H9 (cell line): ENCODE results near the gene CREB5. TPM values are rescaled to one million over a fixed set of nuclear protein-coding genes. Genes with fewer than 3 reads are reported as not detected.

Experiments
- DNase-seq: peaks from one replicate; pipeline ENCODE4 v3.0.0-alpha.2; 2017
- H2AFZ ChIP-seq: one replicate; pipeline ENCODE4 v1.6.1; 2013; ENCODE audit warnings: mild to moderate bottlenecking, low read length, control low read depth, moderate library complexity
- H2AK5ac ChIP-seq: 2 replicates; pipeline ENCODE4 v1.6.1; 2013; ENCODE audit warnings: low read length, control low read depth, mixed read lengths; ENCODE audit not compliant: insufficient read length
- H2BK120ac ChIP-seq: one replicate; pipeline ENCODE4 v1.6.1; 2013; ENCODE audit warnings: low read depth, mild to moderate bottlenecking, low read length, control low read depth, inconsistent platforms; ENCODE audit not compliant: poor library complexity, severe bottlenecking
- H2BK12ac ChIP-seq: 2 replicates; pipeline ENCODE4 v1.6.1; 2013; ENCODE audit warnings: low read length, control low read depth, mixed read lengths, low read depth; ENCODE audit not compliant: insufficient read length
- H2BK15ac ChIP-seq: 2 replicates; pipeline ENCODE4 v1.6.1; 2013; ENCODE audit warnings: low read depth, low read length, control low read depth
- H2BK20ac ChIP-seq: one replicate; pipeline ENCODE4 v1.6.1; 2013; ENCODE audit warnings: low read depth, mild to moderate bottlenecking, low read length, control low read depth, inconsistent platforms; ENCODE audit not compliant: poor library complexity, severe bottlenecking
- H2BK5ac ChIP-seq: 2 replicates; pipeline ENCODE4 v1.6.1; 2013; ENCODE audit warnings: low read length, control low read depth, mixed read lengths; ENCODE audit not compliant: insufficient read length
- H3K14ac ChIP-seq: 2 replicates; pipeline ENCODE4 v1.6.1; 2013; ENCODE audit warnings: low read length, control low read depth; ENCODE audit not compliant: insufficient read depth
- H3K18ac ChIP-seq: 2 replicates; pipeline ENCODE4 v1.6.1; 2013; ENCODE audit warnings: low read depth, mild to moderate bottlenecking, mixed read lengths, low read length, control low read depth; ENCODE audit not compliant: insufficient read length
- H3K23ac ChIP-seq: 2 replicates; pipeline ENCODE4 v1.6.1; 2013; ENCODE audit warnings: low read length, control low read depth, mixed read lengths, low read depth; ENCODE audit not compliant: insufficient read length
- H3K23me2 ChIP-seq: 2 replicates; pipeline ENCODE4 v1.6.1; 2013; ENCODE audit warnings: low read depth, mild to moderate bottlenecking, mixed read lengths, low read length, control low read depth; ENCODE audit not compliant: insufficient read length, poor library complexity, severe bottlenecking
- H3K27ac ChIP-seq: 2 replicates; pipeline ENCODE4 v1.5.1; 2013; ENCODE audit warnings: low read length, control low read depth, mixed read lengths, low read depth; ENCODE audit not compliant: insufficient read length
- H3K27me3 ChIP-seq: 2 replicates; pipeline ENCODE4 v1.6.1; 2013; ENCODE audit warnings: low read length, control low read depth, inconsistent platforms; ENCODE audit not compliant: insufficient read depth
- H3K4ac ChIP-seq: 2 replicates; pipeline ENCODE4 v1.6.1; 2013; ENCODE audit warnings: low read depth, mild to moderate bottlenecking, control low read depth, inconsistent platforms, low read length, moderate library complexity
- H3K4me1 ChIP-seq: 2 replicates; pipeline ENCODE4 v1.6.1; 2013; ENCODE audit warnings: low read length, control low read depth, inconsistent platforms; ENCODE audit not compliant: insufficient read depth
- H3K4me2 ChIP-seq: 2 replicates; pipeline ENCODE4 v1.6.1; 2013; ENCODE audit warnings: low read length, control low read depth, mixed read lengths; ENCODE audit not compliant: insufficient read length, insufficient read depth
- H3K56ac ChIP-seq: 2 replicates; pipeline ENCODE4 v1.6.1; 2013; ENCODE audit warnings: low read depth, mild to moderate bottlenecking, mixed read lengths, low read length, control low read depth; ENCODE audit not compliant: insufficient read length
- H3K79me1 ChIP-seq: 2 replicates; pipeline ENCODE4 v1.6.1; 2013; ENCODE audit warnings: low read depth, mild to moderate bottlenecking, moderate library complexity, low read length, control low read depth, inconsistent platforms; ENCODE audit not compliant: insufficient read depth, poor library complexity, severe bottlenecking
- H3K79me2 ChIP-seq: 2 replicates; pipeline ENCODE4 v1.6.1; 2013; ENCODE audit warnings: low read length, control low read depth, inconsistent platforms; ENCODE audit not compliant: insufficient read depth
- H3K9ac ChIP-seq: 2 replicates; pipeline ENCODE4 v1.6.1; 2013; ENCODE audit warnings: low read length, control low read depth, mixed read lengths; ENCODE audit not compliant: insufficient read length; ENCODE audit errors: extremely low read depth
- H3K9me3 ChIP-seq: one replicate; pipeline ENCODE4 v1.6.1; 2013; ENCODE audit warnings: low read depth, low read length, inconsistent platforms; ENCODE audit not compliant: control insufficient read depth
- H3T11ph ChIP-seq: one replicate; pipeline ENCODE4 v1.6.1; 2013; ENCODE audit warnings: mild to moderate bottlenecking, low read length, control low read depth, inconsistent platforms
- H4K20me1 ChIP-seq: one replicate; pipeline ENCODE4 v1.6.1; 2013; ENCODE audit not compliant: control insufficient read depth, insufficient read length, insufficient read depth
- H4K5ac ChIP-seq: 2 replicates; pipeline ENCODE4 v1.6.1; 2013; ENCODE audit warnings: low read depth, mild to moderate bottlenecking, mixed read lengths, low read length, control low read depth; ENCODE audit not compliant: insufficient read length
- H4K8ac ChIP-seq: replicated peaks from 2 replicates; pipeline ENCODE4 v1.6.1; 2013; ENCODE audit warnings: low read length, control low read depth, mixed read lengths, low read depth; ENCODE audit not compliant: insufficient read length
- H4K91ac ChIP-seq: 2 replicates; pipeline ENCODE4 v1.6.1; 2013; ENCODE audit warnings: low read depth, mild to moderate bottlenecking, moderate library complexity, mixed read lengths, low read length, control low read depth; ENCODE audit not compliant: insufficient read length
- H3K27ac Mint-ChIP-seq, 3 experiments: 2 replicates in 2 of 3; 3 replicates in 1 of 3; pipeline ENCODE4 v1.8.0; 2020 to 2021; ENCODE audit warnings: mixed read lengths in 3 of 3, mild to moderate bottlenecking in 1 of 3, moderate library complexity in 1 of 3
- H3K27me3 Mint-ChIP-seq: 2 replicates; pipeline ENCODE4 v1.8.0; 2021; ENCODE audit warnings: low read depth, mild to moderate bottlenecking, moderate library complexity, mixed read lengths
- H3K36me3 Mint-ChIP-seq, 3 experiments: 2 replicates in 2 of 3; 3 replicates in 1 of 3; pipeline ENCODE4 v1.8.0; 2020 to 2021; ENCODE audit warnings: low read depth in 3 of 3, mixed read lengths in 3 of 3; ENCODE audit not compliant: insufficient read depth in 1 of 3
- H3K4me1 Mint-ChIP-seq, 2 experiments: 2 replicates each; pipeline ENCODE4 v1.8.0; 2020; ENCODE audit warnings: mixed read lengths in 2 of 2
- H3K4me3 Mint-ChIP-seq, 2 experiments: 2 replicates in 1 of 2; 3 replicates in 1 of 2; pipeline ENCODE4 v1.8.0; 2020 to 2021; ENCODE audit warnings: mild to moderate bottlenecking in 2 of 2, mixed read lengths in 2 of 2, moderate library complexity in 1 of 2
- H3K9me3 Mint-ChIP-seq, 2 experiments: 2 replicates in 1 of 2; 3 replicates in 1 of 2; pipeline ENCODE4 v1.8.0; 2020; ENCODE audit warnings: mild to moderate bottlenecking in 2 of 2, mixed read lengths in 2 of 2, moderate library complexity in 1 of 2
- CTCF ChIP-seq: fragments of 200-600 bp; sonication (generic); conservative IDR thresholded peaks from 3 replicates; pipeline ENCODE4 v1.8.0; 2021; ENCODE audit warnings: antibody characterized with exemption, mild to moderate bottlenecking
- WGBS: extraction: QIAGEN DNeasy Blood & Tissue Kit; methylation state at CpG from one replicate; pipeline ENCODE4 v1.1.7; 2013; ENCODE audit warnings: missing lambda C conversion rate, low lambda C conversion rate, mixed read lengths; ENCODE audit not compliant: insufficient read length; ENCODE audit errors: extremely low coverage; 5-methylcytosine and 5-hydroxymethylcytosine counted together
- total RNA-seq: library from RNA; stranded (reverse); gene quantifications from 2 replicates; pipeline ENCODE4 v1.2.1, GENCODE V29; 2021

Gene CREB5
- total RNA-seq, 1 experiment from 2014 or later, result 4.0 TPM

GRCh38 chr7:28708033-28708951, 296.0 kb downstream of the CREB5 start:
- no peak overlapping the region for H2BK15ac ChIP-seq
- no peak overlapping the region for H3K27ac ChIP-seq
- no peaks in the 10 kb centered on the region for H4K20me1 ChIP-seq
- H3K4me3 Mint-ChIP-seq, result peak overlapping the region; percentile 6 to 26; a peak in 1 of 5 replicates
- H3K23me2 ChIP-seq, result no peaks in the 10 kb centered on the region
- no peak overlapping the region for H3K14ac ChIP-seq
- no peaks in the 10 kb centered on the region for H3K9me3 ChIP-seq
- no peaks in the 10 kb centered on the region for H3K79me2 ChIP-seq
- H4K8ac ChIP-seq, result no peak overlapping the region
- H3K79me1 ChIP-seq, result no peaks in the 10 kb centered on the region
- H2BK120ac ChIP-seq, result no peak overlapping the region
- no peak overlapping the region for H4K91ac ChIP-seq
- no peak overlapping the region for H3K9ac ChIP-seq
- no CpG with 5 or more reads among the region's 15 CpGs for WGBS
- no peak overlapping the region for H2AK5ac ChIP-seq
- H2BK20ac ChIP-seq, result no peak overlapping the region
- H2BK5ac ChIP-seq, result no peak overlapping the region
- H4K5ac ChIP-seq, result no peak overlapping the region
- H3K36me3 Mint-ChIP-seq, result no peaks in the 10 kb centered on the region; a peak in 1 of 7 replicates
- H3K27me3 Mint-ChIP-seq, result no peaks in the 10 kb centered on the region
- no peak overlapping the region for H2AFZ ChIP-seq
- H3K27me3 ChIP-seq, result no peaks in the 10 kb centered on the region
- no peaks in the 10 kb centered on the region; the same call in 1 of the 2 replicates for H3K4me1 ChIP-seq
- H3K27ac Mint-ChIP-seq, result peak overlapping the region; percentile 17 to 92 (median 55); a peak in 5 of 7 replicates
- H3K23ac ChIP-seq, result no peak overlapping the region
- no peak for DNase-seq
- H3K4ac ChIP-seq, result no peak overlapping the region
- no peak overlapping the region for H3T11ph ChIP-seq
- H3K56ac ChIP-seq, result no peak overlapping the region
- H3K4me2 ChIP-seq, result peak overlapping the region; percentile 11
- H3K9me3 Mint-ChIP-seq, result no peaks in the 10 kb centered on the region
- H3K18ac ChIP-seq, result no peak overlapping the region
- no peak for TF ChIP-seq CTCF
- H3K4me1 Mint-ChIP-seq, result peaks cover 21 to 25% of the 10 kb centered on the region in 2 experiments
- H2BK12ac ChIP-seq, result no peak overlapping the region
